ENCODE measurements around the gene ACVR2B.

- TF ChIP-seq CTCF (IDR thresholded peaks at IDR 0.05; ENCODE audit: low read depth, low read length) (no peak), EZH2phosphoT487 (IDR thresholded peaks at IDR 0.05; ENCODE audit: low read depth) (no peak)
Observed at GRCh38 chr3:38534180-38534579, 80.5 kb downstream of the ACVR2B start.
